Measurements from ENCODE around the gene BCL2.

The BCL2 gene

GRCh38 chr18:63223837-63224236, 95.7 kb downstream of the BCL2 start:
- H3K27me3 ChIP-seq (ENCODE audit: control insufficient read depth, insufficient read depth, low read length), result no peaks in the 10 kb centered on the region
- no peaks in the 10 kb centered on the region for H3K9me3 ChIP-seq (ENCODE audit: control insufficient read depth, insufficient read depth, low read length)
- no peaks in the 10 kb centered on the region for H3K36me3 ChIP-seq (ENCODE audit: control insufficient read depth, insufficient read depth, low read length)
- H3K27ac ChIP-seq (ENCODE audit: low read depth, low read length), result no peak overlapping the region
- H3K4me1 ChIP-seq (ENCODE audit: control insufficient read depth, insufficient read depth, low read length), result no peaks in the 10 kb centered on the region
- no peak overlapping the region for H3K4me3 ChIP-seq (ENCODE audit: low read depth, low read length)
- no peak overlapping the region for H3K9ac ChIP-seq (ENCODE audit: low read depth, low read length)

GRCh38 chr18:63220903-63221302, 98.7 kb downstream of the BCL2 start:
- no peaks in the 10 kb centered on the region for H3K36me3 ChIP-seq (ENCODE audit: control insufficient read depth, insufficient read depth, low read length)
- H3K27me3 ChIP-seq (ENCODE audit: control insufficient read depth, insufficient read depth, low read length), result no peaks in the 10 kb centered on the region
- no peak overlapping the region for H3K27ac ChIP-seq (ENCODE audit: low read depth, low read length)
- H3K4me1 ChIP-seq (ENCODE audit: control insufficient read depth, insufficient read depth, low read length), result no peaks in the 10 kb centered on the region
- H3K9me3 ChIP-seq (ENCODE audit: control insufficient read depth, insufficient read depth, low read length), result no peaks in the 10 kb centered on the region
- H3K9ac ChIP-seq (ENCODE audit: low read depth, low read length), result no peak overlapping the region
- H3K4me3 ChIP-seq (ENCODE audit: low read depth, low read length), result no peak overlapping the region

- Histone ChIP-seq H3K9ac (ENCODE audit: low read depth, low read length) (no peak overlapping the region), H3K27ac (ENCODE audit: low read depth, low read length) (no peak overlapping the region), H3K9me3 (ENCODE audit: control insufficient read depth, insufficient read depth, low read length) (no peaks in the 10 kb centered on the region), H3K4me1 (ENCODE audit: control insufficient read depth, insufficient read depth, low read length) (no peaks in the 10 kb centered on the region), H3K27me3 (ENCODE audit: control insufficient read depth, insufficient read depth, low read length) (no peaks in the 10 kb centered on the region), H3K36me3 (ENCODE audit: control insufficient read depth, insufficient read depth, low read length) (no peaks in the 10 kb centered on the region), H3K4me3 (ENCODE audit: low read depth, low read length) (no peak overlapping the region)
Observed at GRCh38 chr18:63218472-63218871, 101.1 kb downstream of the BCL2 start.

GRCh38 chr18:63216516-63217311, 102.9 kb downstream of the BCL2 start:
- H3K27ac ChIP-seq (ENCODE audit: low read depth, low read length), result no peak overlapping the region
- no peak overlapping the region for H3K4me3 ChIP-seq (ENCODE audit: low read depth, low read length)
- no peaks in the 10 kb centered on the region for H3K36me3 ChIP-seq (ENCODE audit: control insufficient read depth, insufficient read depth, low read length)
- H3K4me1 ChIP-seq (ENCODE audit: control insufficient read depth, insufficient read depth, low read length), result no peaks in the 10 kb centered on the region
- H3K9ac ChIP-seq (ENCODE audit: low read depth, low read length), result no peak overlapping the region
- no peaks in the 10 kb centered on the region for H3K27me3 ChIP-seq (ENCODE audit: control insufficient read depth, insufficient read depth, low read length)
- no peaks in the 10 kb centered on the region for H3K9me3 ChIP-seq (ENCODE audit: control insufficient read depth, insufficient read depth, low read length)

GRCh38 chr18:63213936-63214671, 105.5 kb downstream of the BCL2 start:
- Histone ChIP-seq H3K27me3 (ENCODE audit: control insufficient read depth, insufficient read depth, low read length) (no peaks in the 10 kb centered on the region), H3K4me3 (ENCODE audit: low read depth, low read length) (no peak overlapping the region), H3K4me1 (ENCODE audit: control insufficient read depth, insufficient read depth, low read length) (no peaks in the 10 kb centered on the region), H3K9ac (ENCODE audit: low read depth, low read length) (no peak overlapping the region), H3K36me3 (ENCODE audit: control insufficient read depth, insufficient read depth, low read length) (no peaks in the 10 kb centered on the region), H3K27ac (ENCODE audit: low read depth, low read length) (no peak overlapping the region), H3K9me3 (ENCODE audit: control insufficient read depth, insufficient read depth, low read length) (no peaks in the 10 kb centered on the region)

- H3K9ac ChIP-seq (ENCODE audit: low read depth, low read length), result no peak overlapping the region
- H3K27me3 ChIP-seq (ENCODE audit: control insufficient read depth, insufficient read depth, low read length), result no peaks in the 10 kb centered on the region
- no peak overlapping the region for H3K27ac ChIP-seq (ENCODE audit: low read depth, low read length)
- H3K36me3 ChIP-seq (ENCODE audit: control insufficient read depth, insufficient read depth, low read length), result no peaks in the 10 kb centered on the region
- no peaks in the 10 kb centered on the region for H3K9me3 ChIP-seq (ENCODE audit: control insufficient read depth, insufficient read depth, low read length)
- H3K4me1 ChIP-seq (ENCODE audit: control insufficient read depth, insufficient read depth, low read length), result no peaks in the 10 kb centered on the region
- no peak overlapping the region for H3K4me3 ChIP-seq (ENCODE audit: low read depth, low read length)
Observed at GRCh38 chr18:63213331-63213900, 106.2 kb downstream of the BCL2 start.

- Histone ChIP-seq H3K9me3 (ENCODE audit: control insufficient read depth, insufficient read depth, low read length) (no peaks in the 10 kb centered on the region), H3K36me3 (ENCODE audit: control insufficient read depth, insufficient read depth, low read length) (no peaks in the 10 kb centered on the region), H3K27me3 (ENCODE audit: control insufficient read depth, insufficient read depth, low read length) (no peaks in the 10 kb centered on the region), H3K9ac (ENCODE audit: low read depth, low read length) (no peak overlapping the region), H3K4me1 (ENCODE audit: control insufficient read depth, insufficient read depth, low read length) (no peaks in the 10 kb centered on the region), H3K4me3 (ENCODE audit: low read depth, low read length) (no peak overlapping the region), H3K27ac (ENCODE audit: low read depth, low read length) (no peak overlapping the region)
Observed at GRCh38 chr18:63210521-63210920, 109.0 kb downstream of the BCL2 start.

GRCh38 chr18:63208676-63209075, 110.9 kb downstream of the BCL2 start:
- Histone ChIP-seq H3K9ac (ENCODE audit: low read depth, low read length) (no peak overlapping the region), H3K4me3 (ENCODE audit: low read depth, low read length) (no peak overlapping the region), H3K27ac (ENCODE audit: low read depth, low read length) (no peak overlapping the region), H3K27me3 (ENCODE audit: control insufficient read depth, insufficient read depth, low read length) (no peaks in the 10 kb centered on the region), H3K36me3 (ENCODE audit: control insufficient read depth, insufficient read depth, low read length) (no peaks in the 10 kb centered on the region), H3K4me1 (ENCODE audit: control insufficient read depth, insufficient read depth, low read length) (no peaks in the 10 kb centered on the region), H3K9me3 (ENCODE audit: control insufficient read depth, insufficient read depth, low read length) (no peaks in the 10 kb centered on the region)

- H3K27ac ChIP-seq (ENCODE audit: low read depth, low read length), result no peak overlapping the region
- no peak overlapping the region for H3K4me3 ChIP-seq (ENCODE audit: low read depth, low read length)
- H3K27me3 ChIP-seq (ENCODE audit: control insufficient read depth, insufficient read depth, low read length), result no peaks in the 10 kb centered on the region
- H3K36me3 ChIP-seq (ENCODE audit: control insufficient read depth, insufficient read depth, low read length), result no peaks in the 10 kb centered on the region
- no peaks in the 10 kb centered on the region for H3K9me3 ChIP-seq (ENCODE audit: control insufficient read depth, insufficient read depth, low read length)
- H3K9ac ChIP-seq (ENCODE audit: low read depth, low read length), result no peak overlapping the region
- no peaks in the 10 kb centered on the region for H3K4me1 ChIP-seq (ENCODE audit: control insufficient read depth, insufficient read depth, low read length)
Observed at GRCh38 chr18:63207835-63208234, 111.7 kb downstream of the BCL2 start.

- Histone ChIP-seq H3K4me1 (ENCODE audit: control insufficient read depth, insufficient read depth, low read length) (no peaks in the 10 kb centered on the region), H3K36me3 (ENCODE audit: control insufficient read depth, insufficient read depth, low read length) (no peaks in the 10 kb centered on the region), H3K4me3 (ENCODE audit: low read depth, low read length) (no peak overlapping the region), H3K9me3 (ENCODE audit: control insufficient read depth, insufficient read depth, low read length) (no peaks in the 10 kb centered on the region), H3K27ac (ENCODE audit: low read depth, low read length) (no peak overlapping the region), H3K27me3 (ENCODE audit: control insufficient read depth, insufficient read depth, low read length) (no peaks in the 10 kb centered on the region), H3K9ac (ENCODE audit: low read depth, low read length) (no peak overlapping the region)
Observed at GRCh38 chr18:63207143-63207790, 112.3 kb downstream of the BCL2 start.

All from HUES48 (cell line).